HG02885 (cell line): ENCODE data around the gene AKAP11.

Experiments used
- ATAC-seq: cut with Tn5 transposase; IDR thresholded peaks from one replicate; pipeline ENCODE4 v1.9.1; 2021; ENCODE audit warnings: mild to moderate bottlenecking; ENCODE audit not compliant: unreplicated experiment, poor library complexity

The AKAP11 gene

DNA sequence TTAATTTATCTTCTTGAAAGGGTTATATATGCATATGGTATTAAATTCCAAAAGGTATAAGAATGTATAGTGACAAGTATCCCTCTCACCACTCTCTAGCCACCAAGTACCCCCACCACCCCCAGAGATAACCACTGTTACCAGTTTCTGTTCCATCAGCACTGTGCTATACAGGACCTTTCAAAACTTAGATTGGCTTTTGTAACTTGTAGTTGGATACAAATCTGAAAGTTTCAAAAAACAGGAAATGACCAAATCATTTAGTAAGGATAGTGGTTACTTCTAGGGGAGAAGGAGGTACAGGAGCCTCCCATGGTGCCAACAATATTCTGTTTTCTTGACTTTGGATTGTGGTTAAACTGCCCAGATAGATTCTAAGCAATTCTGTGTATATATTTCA, 56.7 kb downstream of the AKAP11 start:
- ATAC-seq = no peak

- ATAC-seq = no peak
These were observed 57.3 kb downstream of the AKAP11 start for GRCh38 chr13:42329239-42329638.

DNA sequence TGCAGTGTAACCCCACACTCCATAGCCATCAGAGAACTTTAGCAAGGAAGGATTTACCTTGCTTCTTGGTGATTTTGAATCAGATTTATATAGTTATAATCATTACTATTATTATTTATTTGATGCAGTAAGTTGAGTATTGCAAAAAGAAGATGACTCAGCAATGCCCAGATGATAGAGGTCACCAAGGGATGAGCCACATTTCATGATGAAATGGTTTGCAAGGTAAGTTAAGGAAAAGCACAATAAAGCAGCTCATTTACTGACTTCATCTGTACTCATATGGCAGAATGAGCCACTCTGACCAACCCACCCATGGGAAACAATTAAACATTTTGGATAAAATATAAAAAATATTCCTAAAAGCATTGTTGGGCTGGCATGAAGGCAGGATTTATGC, 59.1 kb downstream of the AKAP11 start:
- ATAC-seq = no peak

GRCh38 chr13:42333613-42334328, 61.8 kb downstream of the AKAP11 start:
- ATAC-seq = peak; percentile 75

GRCh38 chr13:42334329-42334706, 62.4 kb downstream of the AKAP11 start:
- peak; percentile 34 for ATAC-seq

DNA sequence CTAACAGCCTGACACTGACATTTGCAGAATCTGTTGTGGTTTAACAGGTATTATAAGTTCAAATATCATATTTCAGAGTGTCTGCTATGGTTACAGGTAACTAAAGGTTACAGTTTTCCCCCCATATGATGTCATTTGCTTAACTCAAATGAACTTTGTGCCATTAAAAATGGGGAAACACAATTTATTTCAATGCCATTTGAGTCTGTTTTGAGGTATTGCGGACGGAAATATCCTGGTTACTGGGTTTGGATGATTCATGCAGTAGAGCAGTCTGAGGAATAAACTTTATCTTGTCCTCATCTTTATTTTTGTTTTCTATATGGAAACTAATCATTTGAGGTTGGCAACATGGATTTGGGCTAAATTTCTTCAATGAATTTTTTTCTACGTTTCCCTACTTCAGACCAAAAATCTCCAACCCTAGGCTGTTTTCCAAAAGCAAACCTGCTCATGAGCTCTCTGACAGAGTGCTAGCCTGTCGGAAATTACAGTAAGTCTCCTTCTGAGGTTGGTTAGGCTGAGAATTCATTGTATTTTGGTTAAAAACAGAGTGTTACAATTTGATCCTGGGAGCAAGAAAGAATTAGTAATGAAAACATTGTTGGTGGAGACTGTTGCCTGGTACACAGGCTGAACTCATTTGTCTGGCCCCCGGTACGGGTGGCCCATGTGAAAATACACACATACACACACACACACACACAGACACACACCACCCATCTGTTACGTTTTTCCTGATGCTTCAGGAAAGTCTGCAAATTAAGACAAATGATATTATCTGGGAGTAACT, 66.1 kb downstream of the AKAP11 start:
- ATAC-seq = no peak

GRCh38 chr13:42345367-42345766, 73.4 kb downstream of the AKAP11 start:
- peak; percentile 45 for ATAC-seq

GRCh38 chr13:42348576-42348975, 76.6 kb downstream of the AKAP11 start:
- no peak for ATAC-seq

DNA sequence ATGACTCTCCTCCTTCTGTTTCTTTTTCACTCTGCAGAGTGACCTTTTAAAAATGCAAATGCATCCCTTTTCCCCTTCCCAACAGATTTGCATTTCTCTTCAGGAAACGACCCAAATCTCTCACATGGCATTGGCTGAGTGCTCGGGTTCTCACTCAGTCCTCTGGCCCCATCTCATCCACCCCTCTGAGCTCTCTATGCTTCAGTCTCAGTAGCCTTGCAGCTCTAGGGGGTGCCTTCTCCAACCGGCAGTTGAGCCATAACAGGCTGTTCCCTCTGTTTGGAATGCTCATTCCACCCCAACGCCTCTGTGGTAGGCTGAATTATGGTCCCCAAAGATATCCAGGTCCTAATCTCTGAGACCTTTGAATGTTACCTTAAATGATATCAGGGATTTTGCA, 78.2 kb downstream of the AKAP11 start:
- no peak for ATAC-seq

DNA sequence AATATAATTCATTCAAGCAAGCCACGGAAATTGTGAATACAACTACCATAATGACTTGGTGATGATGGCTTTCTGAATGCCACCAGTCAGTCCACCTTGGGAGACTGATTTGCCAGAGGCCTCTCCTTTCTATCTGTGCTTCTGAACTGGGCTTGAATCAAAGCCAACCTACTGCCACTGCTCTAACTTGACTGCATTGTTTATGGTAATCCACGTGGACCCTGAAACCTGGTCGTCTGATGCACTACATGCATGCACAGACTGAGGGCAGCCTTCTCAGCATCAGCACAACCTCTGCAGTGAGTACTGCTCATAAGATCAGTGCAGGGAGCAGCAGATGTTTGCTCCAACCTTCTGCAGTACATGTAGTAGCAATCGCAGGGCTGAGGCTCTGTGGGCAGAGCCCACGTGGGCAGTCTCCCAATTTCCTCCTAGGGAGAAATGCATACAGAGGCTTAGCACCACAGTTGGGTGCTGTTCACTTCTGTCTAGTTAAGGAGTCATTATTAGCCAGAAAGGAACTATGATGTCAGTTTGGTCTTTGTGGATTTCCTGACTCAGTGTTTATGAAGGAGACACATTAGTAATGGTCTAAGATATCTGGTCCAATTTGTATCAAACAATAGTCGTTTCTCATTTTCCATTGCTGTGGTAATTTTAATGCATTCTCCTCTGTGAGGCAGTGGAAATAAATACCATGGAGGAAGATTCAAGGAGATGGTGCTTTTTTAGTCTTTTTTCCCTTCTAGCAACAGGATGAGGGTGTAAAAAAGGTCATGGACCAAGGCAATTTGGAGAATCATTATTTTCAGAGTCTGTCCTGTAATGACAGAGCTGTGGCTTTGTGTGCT, 82.5 kb downstream of the AKAP11 start:
- ATAC-seq = peak; percentile 85

DNA sequence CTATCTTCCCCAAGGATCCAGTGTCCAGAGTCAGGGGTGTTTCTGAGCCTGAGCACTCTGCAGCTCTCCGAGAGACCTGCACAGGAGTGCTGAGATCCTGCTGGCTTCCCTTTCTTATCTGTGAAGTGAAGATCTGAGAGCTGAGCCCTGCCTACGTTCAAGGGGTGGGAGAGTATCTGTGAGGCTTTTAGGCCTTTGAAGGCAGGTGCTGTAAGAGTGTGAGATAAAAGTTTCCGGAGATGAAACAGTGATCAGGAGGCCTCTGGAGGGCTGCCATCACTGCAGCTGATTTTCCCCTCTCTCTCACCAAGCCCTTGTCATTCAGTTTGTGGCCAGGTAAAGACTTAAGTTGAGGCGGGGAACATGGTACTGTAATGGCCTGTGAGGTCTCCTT, 83.1 kb downstream of the AKAP11 start:
- ATAC-seq = no peak

- ATAC-seq = no peak
These were observed 83.7 kb downstream of the AKAP11 start for GRCh38 chr13:42355491-42356183.

- ATAC-seq = no peak
These were observed 84.2 kb downstream of the AKAP11 start for GRCh38 chr13:42356184-42356575.

DNA sequence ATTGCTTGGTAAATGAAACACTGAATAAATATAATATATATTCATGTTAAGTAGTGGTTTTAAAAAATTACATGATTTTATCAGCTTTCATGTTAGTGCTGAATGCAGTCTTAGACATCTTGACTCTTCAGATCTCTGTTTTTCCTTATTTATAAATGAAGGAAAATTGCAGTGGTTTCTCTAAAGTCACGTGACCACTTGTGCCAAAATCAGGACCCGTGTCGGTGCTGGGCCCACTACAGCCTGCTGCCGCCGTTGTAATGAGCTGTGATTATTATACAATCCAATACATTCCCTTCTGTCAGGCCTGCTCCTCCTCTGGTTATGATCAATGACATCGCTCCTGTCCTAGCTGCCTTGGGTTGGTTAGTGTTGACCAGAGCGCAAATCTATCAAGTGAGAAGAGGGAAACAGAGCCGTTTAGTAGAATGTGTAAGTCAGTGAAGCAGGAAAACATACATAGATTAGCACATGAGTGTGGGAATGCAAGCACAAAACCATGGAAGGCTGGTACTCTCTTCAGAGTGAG, 88.2 kb downstream of the AKAP11 start:
- no peak for ATAC-seq

- no peak for ATAC-seq
These were observed 89.7 kb downstream of the AKAP11 start for GRCh38 chr13:42361701-42362100.

GRCh38 chr13:42363941-42364612, 92.1 kb downstream of the AKAP11 start:
- ATAC-seq = no peak

- ATAC-seq = no peak
These were observed 92.7 kb downstream of the AKAP11 start for GRCh38 chr13:42364613-42365000.

DNA sequence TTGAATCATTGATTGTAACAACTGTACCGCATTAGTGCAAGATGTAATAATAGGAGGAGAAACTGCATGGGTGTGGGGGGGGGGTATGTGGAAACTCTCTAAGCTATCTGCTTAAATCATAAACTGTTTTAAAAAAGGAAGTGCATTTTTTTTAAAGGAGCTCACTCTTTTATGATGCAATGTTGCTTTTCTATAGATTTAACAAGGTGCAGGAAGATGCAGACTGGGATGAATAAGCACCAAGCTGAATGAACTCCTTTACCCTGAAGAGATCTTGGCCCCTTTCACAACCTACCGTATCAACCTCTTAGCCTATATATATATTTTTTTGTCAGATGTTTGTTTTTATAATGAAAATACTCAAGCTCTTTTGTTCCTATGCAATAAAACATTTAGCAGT, 95.9 kb downstream of the AKAP11 start:
- no peak for ATAC-seq

DNA sequence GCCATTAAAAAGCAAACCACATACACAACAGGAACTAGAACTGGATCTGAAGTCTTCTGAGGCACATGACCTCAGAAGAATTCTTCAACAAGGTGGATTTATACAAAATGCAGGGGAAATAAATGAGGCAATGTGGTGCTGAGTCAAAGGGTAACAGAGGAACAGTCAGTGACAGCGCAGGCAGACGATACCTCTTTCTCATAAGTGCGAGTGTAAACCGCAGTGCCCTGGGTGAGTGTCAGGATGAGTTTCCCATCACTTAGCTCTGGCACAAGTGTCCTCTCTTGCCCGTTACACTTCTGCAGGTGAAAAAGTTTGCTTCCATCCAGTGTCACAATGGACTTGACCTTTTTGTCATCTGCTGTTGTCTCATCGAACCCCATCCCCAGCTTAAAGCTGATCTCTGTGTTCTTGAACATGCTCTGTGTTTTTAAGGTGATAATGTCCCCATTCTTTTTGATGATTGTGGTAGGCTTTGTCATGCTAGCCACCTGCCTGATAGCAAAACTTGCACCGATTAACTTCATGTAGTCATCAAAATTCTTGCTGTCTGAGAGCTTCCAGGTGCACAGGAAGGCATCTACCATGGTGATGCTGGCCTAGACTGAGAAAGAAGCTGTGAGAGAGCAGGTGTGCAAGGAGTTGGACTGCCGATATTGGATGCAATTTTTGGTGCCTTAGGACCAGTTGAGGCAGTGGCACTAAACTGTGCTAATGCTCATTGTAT, 97.3 kb downstream of the AKAP11 start:
- peak; percentile 90 for ATAC-seq
